Liver (tissue), 3 donors: ENCODE results near the gene TNFRSF11A.

Experiments
- CTCF ChIP-seq: fragments of 150-350 bp; IDR thresholded peaks from 2 replicates; pipeline ENCODE4 v1.5.1; 2017; ENCODE audit warnings: improper control_type of control experiment, low read depth, low read length; ENCODE audit not compliant: missing input control
- TAF1 ChIP-seq: conservative IDR thresholded peaks from 2 replicates; pipeline ENCODE4 v1.6.1; 2016; ENCODE audit warnings: antibody characterized with exemption, mild to moderate bottlenecking
- donor health status: healthy.
- donor health status: healthy.

- TF ChIP-seq CTCF (no peak), TAF1 (no peak)
Observed at GRCh38 chr18:62284637-62285036, 40.5 kb upstream of the TNFRSF11A start.
